AG09319 (cell line): ENCODE measurements around the gene OPCML.

Experiments
- DNase-seq: peaks from one replicate; pipeline ENCODE4 v3.0.0-alpha.2; 2010; ENCODE audit warnings: low read depth; ENCODE audit errors: extremely low read depth
- TF ChIP-seq, protein P1 (sequence below): IDR thresholded peaks from 2 replicates; pipeline ENCODE4 v1.5.1; 2011; ENCODE audit warnings: low read depth, mild to moderate bottlenecking, inconsistent platforms, low read length, moderate library complexity

OPCML gene

GRCh38 chr11:132909021-132909606 lies 623.2 kb downstream of the OPCML start:
- no peak for DNase-seq
- TF ChIP-seq, protein P1, sequence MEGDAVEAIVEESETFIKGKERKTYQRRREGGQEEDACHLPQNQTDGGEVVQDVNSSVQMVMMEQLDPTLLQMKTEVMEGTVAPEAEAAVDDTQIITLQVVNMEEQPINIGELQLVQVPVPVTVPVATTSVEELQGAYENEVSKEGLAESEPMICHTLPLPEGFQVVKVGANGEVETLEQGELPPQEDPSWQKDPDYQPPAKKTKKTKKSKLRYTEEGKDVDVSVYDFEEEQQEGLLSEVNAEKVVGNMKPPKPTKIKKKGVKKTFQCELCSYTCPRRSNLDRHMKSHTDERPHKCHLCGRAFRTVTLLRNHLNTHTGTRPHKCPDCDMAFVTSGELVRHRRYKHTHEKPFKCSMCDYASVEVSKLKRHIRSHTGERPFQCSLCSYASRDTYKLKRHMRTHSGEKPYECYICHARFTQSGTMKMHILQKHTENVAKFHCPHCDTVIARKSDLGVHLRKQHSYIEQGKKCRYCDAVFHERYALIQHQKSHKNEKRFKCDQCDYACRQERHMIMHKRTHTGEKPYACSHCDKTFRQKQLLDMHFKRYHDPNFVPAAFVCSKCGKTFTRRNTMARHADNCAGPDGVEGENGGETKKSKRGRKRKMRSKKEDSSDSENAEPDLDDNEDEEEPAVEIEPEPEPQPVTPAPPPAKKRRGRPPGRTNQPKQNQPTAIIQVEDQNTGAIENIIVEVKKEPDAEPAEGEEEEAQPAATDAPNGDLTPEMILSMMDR: no peak

DNA sequence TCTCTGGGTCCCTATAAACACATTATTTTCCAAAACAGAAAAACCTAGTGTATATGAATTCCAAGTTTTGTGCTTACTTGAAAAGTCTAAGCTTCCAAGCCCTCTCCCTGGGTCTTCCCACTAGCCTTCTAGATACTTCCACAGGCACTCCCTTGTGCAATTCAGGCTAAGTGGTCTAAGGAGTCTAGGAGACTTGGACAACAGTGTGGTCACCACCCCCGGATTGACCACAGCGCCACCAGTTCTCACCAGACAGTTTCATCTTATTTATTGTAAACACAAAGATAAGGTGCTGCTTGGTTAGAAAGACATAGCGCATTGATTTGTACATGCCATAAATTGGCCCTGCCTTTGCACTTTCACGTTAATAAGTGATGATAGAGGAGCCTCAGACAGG lies 623.9 kb downstream of the OPCML start:
- no peak for DNase-seq
- TF ChIP-seq, protein P1: no peak

GRCh38 chr11:132907651-132908413 lies 624.5 kb downstream of the OPCML start:
- TF ChIP-seq, protein P1: no peak
- DNase-seq: no peak

DNA sequence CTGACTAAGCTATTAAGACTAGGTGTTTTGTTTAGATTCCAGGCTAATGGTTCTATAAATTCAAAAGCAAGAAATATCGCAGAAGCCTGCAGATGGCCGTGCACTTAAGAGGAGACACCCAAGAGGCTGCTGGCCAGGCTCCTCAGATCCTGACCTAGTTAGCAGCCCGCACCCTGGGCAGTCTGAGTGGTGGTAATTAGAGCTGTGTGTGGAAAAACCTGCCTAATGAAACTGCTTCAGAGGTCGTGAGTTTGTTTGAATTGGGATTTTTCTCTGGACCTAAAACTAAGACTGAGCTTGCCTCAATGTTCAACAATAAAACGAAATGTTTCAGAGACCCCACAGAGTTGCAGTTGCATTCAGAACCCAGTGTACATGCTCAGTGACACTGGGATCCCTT lies 627.7 kb downstream of the OPCML start:
- no peak for DNase-seq
- TF ChIP-seq, protein P1: no peak

DNA sequence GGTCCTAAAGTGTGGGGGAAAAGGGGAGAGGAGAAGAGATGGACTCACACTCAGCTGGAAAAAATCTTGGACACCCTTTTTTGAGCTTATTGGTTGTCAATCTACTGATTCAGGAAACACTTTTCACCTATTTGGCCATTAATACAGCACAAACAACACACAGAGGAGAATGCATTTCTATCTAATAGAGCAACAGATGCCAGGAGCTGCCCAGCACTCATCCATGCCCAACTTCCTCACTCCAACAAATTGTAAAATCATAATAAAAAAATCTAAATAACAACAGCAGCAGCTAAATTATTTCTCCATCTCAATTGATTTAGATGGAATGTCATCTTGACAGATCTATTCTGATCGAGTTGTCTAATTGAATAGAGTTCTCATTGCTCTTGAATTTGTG lies 628.2 kb downstream of the OPCML start:
- TF ChIP-seq, protein P1: no peak

DNA sequence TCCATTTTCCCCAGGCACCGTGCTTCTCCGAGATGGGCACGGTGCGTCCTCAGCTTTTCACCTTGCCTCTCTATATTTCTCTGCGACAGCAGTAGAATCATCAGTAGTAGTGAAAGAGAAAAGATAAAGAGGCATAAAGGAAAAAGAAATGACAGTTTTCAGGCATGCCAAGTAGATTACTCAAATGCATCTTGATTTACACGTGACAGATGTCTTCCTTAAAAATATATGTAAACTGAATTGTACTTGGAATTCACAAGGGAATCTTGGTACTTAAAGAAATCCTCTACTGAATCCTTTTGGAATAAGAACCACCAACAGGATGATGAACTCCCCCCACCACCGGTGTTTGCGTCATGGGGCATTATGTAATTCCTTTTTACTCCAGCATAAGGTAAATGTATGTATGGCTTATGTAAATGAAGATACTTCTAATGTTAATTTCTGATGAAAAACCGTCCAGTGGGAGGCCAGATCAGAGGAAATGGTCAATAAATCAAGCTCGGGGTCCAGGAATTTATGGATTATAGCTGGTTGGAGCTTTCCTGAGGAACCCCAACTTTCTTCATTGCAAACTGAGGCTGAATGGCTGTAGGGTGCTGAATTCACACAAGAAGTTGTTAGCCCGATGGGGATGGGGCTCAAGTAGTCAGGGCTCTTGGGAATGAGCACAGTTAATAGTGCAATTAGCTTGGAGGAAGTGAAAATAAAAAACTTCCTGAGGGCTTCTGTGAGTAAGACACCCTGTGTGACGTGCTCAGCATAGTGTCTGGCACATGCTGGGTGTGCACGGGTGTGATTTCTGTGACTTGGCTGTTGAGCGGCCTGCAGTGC lies 630.4 kb downstream of the OPCML start:
- DNase-seq: no peak
- TF ChIP-seq, protein P1: no peak

More for the DNA sequence above, 628.2 kb downstream of the OPCML start:
- DNase-seq: no peak

DNA sequence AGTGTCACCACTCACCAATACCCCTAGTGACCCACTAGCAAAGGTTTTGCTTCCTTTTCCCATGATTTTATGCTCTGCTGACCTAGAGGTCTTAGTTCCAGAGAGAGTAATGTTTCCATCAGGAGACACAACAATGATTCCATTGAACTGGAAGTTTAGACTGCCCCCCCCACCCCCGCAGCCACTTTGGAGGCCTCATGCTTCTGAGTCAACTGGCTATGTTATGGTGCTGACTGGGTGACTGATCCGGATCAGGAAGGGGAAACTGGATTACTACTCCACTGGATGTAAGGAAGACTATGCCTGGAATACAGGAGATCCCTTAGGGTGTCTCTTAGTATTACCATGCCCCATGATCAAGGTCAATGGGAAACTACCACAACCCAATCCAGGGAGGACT lies 633.6 kb downstream of the OPCML start:
- TF ChIP-seq, protein P1: no peak

More for the DNA sequence above, 633.6 kb downstream of the OPCML start:
- no peak for DNase-seq
